ENCODE results near the gene KIF6.

DNA sequence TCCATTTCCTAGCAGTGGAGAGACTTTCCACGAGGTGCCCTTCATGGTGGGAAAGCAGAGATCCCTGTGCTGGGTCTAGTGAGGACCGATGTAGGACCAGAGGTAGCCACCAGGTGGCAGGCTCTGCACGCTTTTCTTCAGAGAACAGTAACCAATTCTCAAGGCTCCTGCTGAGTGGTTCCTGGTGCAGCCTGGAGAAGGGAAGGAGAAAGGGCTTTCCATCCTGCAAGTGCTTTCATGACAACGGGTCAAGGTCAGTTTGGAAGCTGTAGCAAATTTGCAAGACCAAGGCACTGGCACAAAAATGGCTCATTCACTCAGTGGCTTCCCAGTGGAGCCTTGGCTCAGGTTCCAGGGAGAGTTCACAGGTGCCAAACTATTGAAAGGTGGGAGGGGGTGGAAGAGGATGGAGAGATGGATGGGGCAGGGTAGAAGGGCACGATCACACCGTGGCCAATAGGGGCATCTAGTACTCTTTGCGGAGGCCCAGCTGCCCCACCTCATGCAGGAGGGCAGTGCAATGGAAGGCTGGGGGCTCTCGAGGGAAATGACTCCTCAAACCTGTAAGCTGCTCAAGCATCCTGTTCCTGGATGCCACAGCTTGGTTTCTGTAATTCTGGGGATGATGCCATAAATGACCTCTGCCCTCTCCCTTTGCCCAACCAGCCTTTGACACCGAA lies 377.2 kb downstream of the KIF6 start:
- TF ChIP-seq, protein P1, sequence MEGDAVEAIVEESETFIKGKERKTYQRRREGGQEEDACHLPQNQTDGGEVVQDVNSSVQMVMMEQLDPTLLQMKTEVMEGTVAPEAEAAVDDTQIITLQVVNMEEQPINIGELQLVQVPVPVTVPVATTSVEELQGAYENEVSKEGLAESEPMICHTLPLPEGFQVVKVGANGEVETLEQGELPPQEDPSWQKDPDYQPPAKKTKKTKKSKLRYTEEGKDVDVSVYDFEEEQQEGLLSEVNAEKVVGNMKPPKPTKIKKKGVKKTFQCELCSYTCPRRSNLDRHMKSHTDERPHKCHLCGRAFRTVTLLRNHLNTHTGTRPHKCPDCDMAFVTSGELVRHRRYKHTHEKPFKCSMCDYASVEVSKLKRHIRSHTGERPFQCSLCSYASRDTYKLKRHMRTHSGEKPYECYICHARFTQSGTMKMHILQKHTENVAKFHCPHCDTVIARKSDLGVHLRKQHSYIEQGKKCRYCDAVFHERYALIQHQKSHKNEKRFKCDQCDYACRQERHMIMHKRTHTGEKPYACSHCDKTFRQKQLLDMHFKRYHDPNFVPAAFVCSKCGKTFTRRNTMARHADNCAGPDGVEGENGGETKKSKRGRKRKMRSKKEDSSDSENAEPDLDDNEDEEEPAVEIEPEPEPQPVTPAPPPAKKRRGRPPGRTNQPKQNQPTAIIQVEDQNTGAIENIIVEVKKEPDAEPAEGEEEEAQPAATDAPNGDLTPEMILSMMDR (IDR thresholded peaks at IDR 0.05), result peak; percentile 62 to 76 (median 72)
- no peak for TF ChIP-seq POLR2A (IDR thresholded peaks at IDR 0.05)
